Lung (tissue), 16 donors: Measurements from ENCODE around the gene SDHAF1. TPM values are rescaled to one million over a fixed set of nuclear protein-coding genes. Genes with fewer than 3 reads are reported as not detected.

Source experiments
- ATAC-seq: fragments of 200-7000 bp; cut with Tn5 transposase; one replicate; pipeline ENCODE4 v1.9.1; 2020; ENCODE audit warnings: moderate number of reproducible peaks; ENCODE audit not compliant: insufficient read depth, low FRiP score
- DNase-seq, 3 donors: peaks; one replicate each; pipeline ENCODE4 v3.0.0-alpha.2; 2013 to 2017
- H3K27ac ChIP-seq, 2 donors: one replicate each; pipeline ENCODE4 v1.5.1; 2013; ENCODE audit warnings: mild to moderate bottlenecking in 2 of 2, moderate library complexity in 2 of 2, control low read depth in 1 of 2, inconsistent platforms in 1 of 2, low read depth in 1 of 2, low read length in 1 of 2
- H3K27me3 ChIP-seq, 3 donors: one replicate each; pipeline ENCODE4 v1.5.1; 2013; ENCODE audit warnings: low read length in 2 of 3; ENCODE audit not compliant: control insufficient read depth in 3 of 3, insufficient read depth in 3 of 3
- H3K36me3 ChIP-seq, 4 donors: one replicate each; pipeline ENCODE4 v1.5.1; 2013; ENCODE audit warnings: low read length in 4 of 4, mild to moderate bottlenecking in 1 of 4, moderate library complexity in 1 of 4; ENCODE audit not compliant: control insufficient read depth in 4 of 4, insufficient read depth in 4 of 4
- H3K4me1 ChIP-seq, 5 donors: one replicate each; pipeline ENCODE4 v1.5.1; 2013; ENCODE audit warnings: low read length in 5 of 5, mild to moderate bottlenecking in 2 of 5, moderate library complexity in 1 of 5; ENCODE audit not compliant: control insufficient read depth in 5 of 5, insufficient read depth in 5 of 5
- H3K4me3 ChIP-seq: one replicate; pipeline ENCODE4 v1.5.1; 2013; ENCODE audit warnings: mild to moderate bottlenecking, control low read depth, moderate library complexity
- H3K9ac ChIP-seq, 2 donors: one replicate each; pipeline ENCODE4 v1.5.1; 2013; ENCODE audit warnings: low read length in 2 of 2, control low read depth in 1 of 2; ENCODE audit not compliant: insufficient read depth in 1 of 2
- H3K9me3 ChIP-seq, 4 donors: one replicate each; pipeline ENCODE4 v1.5.1; 2013; ENCODE audit warnings: low read length in 3 of 4, mild to moderate bottlenecking in 1 of 4, moderate library complexity in 1 of 4; ENCODE audit not compliant: control insufficient read depth in 4 of 4, insufficient read depth in 3 of 4
- WGBS, 2 donors: extraction: QIAGEN DNeasy Blood & Tissue Kit; methylation state at CpG; one replicate each; pipeline ENCODE4 v1.1.7; 2013; 5-methylcytosine and 5-hydroxymethylcytosine counted together
- long read RNA-seq, 5 donors: transcript quantifications; one replicate each; lab custom pipeline, GENCODE V29; 2026
- polyA plus RNA-seq, 2 donors: library from polyadenylated mRNA; stranded (reverse); fragments of 200-250 nt; gene quantifications; one replicate each; pipeline ENCODE4 v1.2.1, GENCODE V29; 2013
- total RNA-seq, 2 donors: library from RNA; depleted of rRNA in 1 of 2; stranded (reverse); fragments of >200 nt in 1 of 2; gene quantifications; one replicate each; pipeline ENCODE4 v1.2.1, GENCODE V29; 2014 to 2021
- TF ChIP-seq, protein P1 (sequence below): IDR thresholded peaks from 2 replicates; pipeline ENCODE4 v1.5.1; 2012; ENCODE audit warnings: mild to moderate bottlenecking; ENCODE audit errors: control extremely low read depth, extremely low read depth
- donor health status: control.
- donor health status: control.
- donor health status: Bipolar disorder and iron deficiency.
- donor health status: healthy.
- donor health status: DM: yes; HTN: yes; CAD: no.

Gene SDHAF1, protein sequence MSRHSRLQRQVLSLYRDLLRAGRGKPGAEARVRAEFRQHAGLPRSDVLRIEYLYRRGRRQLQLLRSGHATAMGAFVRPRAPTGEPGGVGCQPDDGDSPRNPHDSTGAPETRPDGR
- total RNA-seq (10 to 100 TPM; 11.4 to 19.7 TPM), polyA plus RNA-seq (10 to 100 TPM; 18.6 to 25.8 TPM)
- long read RNA-seq, donor 1, transcript SDHAF1-201 (1 exons, 1,117 nt), result major isoform, 29 of 29 reads
- long read RNA-seq, donor 1, partial matches to known transcripts, result 0 of 29 reads
- long read RNA-seq, donor 1, other reads (novel, unspliced or antisense), result 0 of 29 reads
- long read RNA-seq, donor 2, transcript SDHAF1-201 (1 exons, 1,117 nt), result major isoform, 12 of 12 reads
- long read RNA-seq, donor 2, partial matches to known transcripts, result 0 of 12 reads
- long read RNA-seq, donor 2, other reads (novel, unspliced or antisense), result 0 of 12 reads
- long read RNA-seq, donor 3, transcript SDHAF1-201 (1 exons, 1,117 nt), result major isoform, 13 of 13 reads
- long read RNA-seq, donor 3, partial matches to known transcripts, result 0 of 13 reads
- long read RNA-seq, donor 3, other reads (novel, unspliced or antisense), result 0 of 13 reads
- long read RNA-seq, donor 4, transcript SDHAF1-201 (1 exons, 1,117 nt), result major isoform, 15 of 15 reads
- long read RNA-seq, donor 4, partial matches to known transcripts, result 0 of 15 reads
- long read RNA-seq, donor 4, other reads (novel, unspliced or antisense), result 0 of 15 reads
- long read RNA-seq, donor 5, transcript SDHAF1-201 (1 exons, 1,117 nt), result major isoform, 26 of 26 reads
- long read RNA-seq, donor 5, partial matches to known transcripts, result 0 of 26 reads
- long read RNA-seq, donor 5, other reads (novel, unspliced or antisense), result 0 of 26 reads

DNA sequence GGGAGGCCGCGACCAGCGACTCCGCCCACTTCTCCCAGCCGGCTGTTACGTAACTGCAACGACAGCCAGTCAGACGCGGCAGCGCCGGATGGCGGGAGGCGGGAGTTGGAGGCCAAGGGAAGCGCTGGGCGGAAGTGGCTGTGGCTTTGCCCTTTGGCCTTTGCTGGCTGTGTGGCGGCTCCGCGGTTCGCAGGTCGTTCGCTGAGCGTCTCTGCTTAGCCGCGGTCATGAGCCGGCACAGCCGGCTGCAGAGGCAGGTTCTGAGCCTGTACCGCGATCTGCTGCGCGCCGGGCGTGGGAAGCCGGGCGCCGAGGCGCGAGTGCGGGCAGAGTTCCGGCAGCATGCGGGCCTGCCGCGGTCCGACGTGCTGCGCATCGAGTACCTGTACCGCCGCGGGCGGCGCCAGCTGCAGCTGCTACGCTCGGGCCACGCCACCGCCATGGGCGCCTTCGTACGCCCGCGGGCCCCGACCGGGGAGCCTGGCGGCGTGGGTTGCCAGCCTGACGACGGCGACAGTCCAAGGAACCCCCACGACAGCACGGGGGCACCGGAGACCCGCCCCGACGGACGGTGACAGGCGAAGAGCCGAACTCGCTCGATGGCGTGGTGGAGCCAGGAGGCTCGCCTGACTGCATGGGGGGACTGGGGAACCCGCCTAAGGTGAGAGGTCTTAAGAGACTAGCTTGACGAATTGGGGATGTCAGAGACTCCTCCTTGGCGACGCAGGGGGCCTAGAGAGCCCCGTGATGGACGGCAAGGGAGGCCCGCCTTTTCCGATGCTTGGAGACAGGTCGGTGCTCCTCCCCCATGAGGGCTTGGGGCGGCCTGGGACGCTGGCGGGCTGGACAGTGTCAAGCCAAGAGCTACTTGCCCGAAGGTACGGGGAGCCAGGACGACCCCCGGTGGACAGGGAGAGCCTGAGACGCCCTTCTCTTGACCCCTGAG, at the start of gene SDHAF1:
Gene SDHAF1 (plus strand): TSS at position 141 of the 946 bp plus-strand sequence. CDS start 87 bp downstream, at position 228.
- peak; percentile 97 for DNase-seq
- no peaks in the 10 kb centered on the region for H3K9me3 ChIP-seq
- TF ChIP-seq, protein P1, sequence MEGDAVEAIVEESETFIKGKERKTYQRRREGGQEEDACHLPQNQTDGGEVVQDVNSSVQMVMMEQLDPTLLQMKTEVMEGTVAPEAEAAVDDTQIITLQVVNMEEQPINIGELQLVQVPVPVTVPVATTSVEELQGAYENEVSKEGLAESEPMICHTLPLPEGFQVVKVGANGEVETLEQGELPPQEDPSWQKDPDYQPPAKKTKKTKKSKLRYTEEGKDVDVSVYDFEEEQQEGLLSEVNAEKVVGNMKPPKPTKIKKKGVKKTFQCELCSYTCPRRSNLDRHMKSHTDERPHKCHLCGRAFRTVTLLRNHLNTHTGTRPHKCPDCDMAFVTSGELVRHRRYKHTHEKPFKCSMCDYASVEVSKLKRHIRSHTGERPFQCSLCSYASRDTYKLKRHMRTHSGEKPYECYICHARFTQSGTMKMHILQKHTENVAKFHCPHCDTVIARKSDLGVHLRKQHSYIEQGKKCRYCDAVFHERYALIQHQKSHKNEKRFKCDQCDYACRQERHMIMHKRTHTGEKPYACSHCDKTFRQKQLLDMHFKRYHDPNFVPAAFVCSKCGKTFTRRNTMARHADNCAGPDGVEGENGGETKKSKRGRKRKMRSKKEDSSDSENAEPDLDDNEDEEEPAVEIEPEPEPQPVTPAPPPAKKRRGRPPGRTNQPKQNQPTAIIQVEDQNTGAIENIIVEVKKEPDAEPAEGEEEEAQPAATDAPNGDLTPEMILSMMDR, result no peak
- ATAC-seq, result peak; percentile 88
- peak within 1 kb of the TSS; percentile 78 for H3K4me3 ChIP-seq
- peak within 1 kb of the TSS; percentile 63 to 74 for H3K9ac ChIP-seq
- 0 to 1% methylated on average over 85 to 97 of the region's 97 CpGs for WGBS, 2 donors
- H3K27me3 ChIP-seq, result no peaks in the 10 kb centered on the region
- peak within 1 kb of the TSS; percentile 79 to 80 for H3K27ac ChIP-seq
- peaks cover 0 to 20% (median 8%) of the 10 kb centered on the region in 5 donors for H3K4me1 ChIP-seq
- H3K36me3 ChIP-seq, result peaks cover 0 to 11% (median 0%) of the 10 kb centered on the region in 4 donors

DNA sequence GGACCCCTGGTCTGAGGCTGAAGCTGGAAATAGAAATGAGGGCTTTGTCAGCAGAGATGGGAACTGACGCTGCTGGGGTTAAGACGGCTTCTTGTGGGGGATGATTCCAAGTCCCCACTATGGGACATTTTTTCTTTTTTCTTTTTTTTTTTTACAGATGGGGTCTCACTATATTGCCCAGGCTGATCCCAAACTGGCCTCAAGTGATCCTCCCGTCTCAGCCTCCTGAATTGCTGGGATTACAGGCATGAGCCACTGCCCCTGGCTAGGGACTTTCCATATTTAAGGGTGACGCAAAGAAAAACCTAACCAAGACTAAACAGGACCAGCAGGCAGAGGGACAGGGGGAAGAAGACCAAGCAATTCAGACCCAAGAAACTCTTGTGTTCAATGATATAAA, 48.8 kb upstream of the SDHAF1 start:
- TF ChIP-seq, protein P1, result no peak
- peaks cover 0 to 1% (median 0%) of the 10 kb centered on the region in 5 donors for H3K4me1 ChIP-seq
- no peak overlapping the region for H3K4me3 ChIP-seq
- peaks cover 0 to 15% (median 4%) of the 10 kb centered on the region in 4 donors for H3K36me3 ChIP-seq
- H3K27me3 ChIP-seq, result no peaks in the 10 kb centered on the region
- ATAC-seq (no peak), DNase-seq (no peak)
- H3K27ac ChIP-seq, result no peak overlapping the region
- H3K9ac ChIP-seq, result no peak overlapping the region
- WGBS, 2 donors, result 92 to 93% methylated on average over 4 of the region's 4 CpGs
- H3K9me3 ChIP-seq, result no peaks in the 10 kb centered on the region

DNA sequence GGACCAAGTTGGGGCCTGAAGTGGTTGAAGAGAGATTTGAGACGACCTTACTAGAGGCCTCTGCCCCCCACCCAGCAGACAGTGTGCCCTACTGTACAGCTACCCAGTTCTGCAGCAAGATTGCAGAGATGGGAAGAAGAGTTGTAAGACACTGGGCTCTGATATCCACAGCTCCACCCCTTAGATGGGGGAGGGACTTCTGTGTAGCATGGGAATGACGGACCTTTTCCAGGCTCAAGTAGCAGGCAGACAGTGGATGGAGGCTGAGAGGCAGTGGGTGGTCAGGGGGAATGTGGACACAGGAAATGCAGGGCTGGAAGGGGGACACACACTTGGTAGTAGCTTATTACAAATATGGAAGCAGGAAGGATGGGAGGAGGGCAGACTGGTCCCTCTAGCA, 45.9 kb upstream of the SDHAF1 start:
- WGBS, 2 donors, result 44 to 50% methylated on average over 2 of the region's 2 CpGs
- no peak for ATAC-seq

More for the DNA sequence above, 45.9 kb upstream of the SDHAF1 start:
- peak in 1 of 3 donors; percentile 2 for DNase-seq
- Histone ChIP-seq H3K36me3 (peaks cover 0 to 6% (median 1%) of the 10 kb centered on the region in 4 donors), H3K4me1 (no peaks in the 10 kb centered on the region), H3K27me3 (no peaks in the 10 kb centered on the region), H3K9me3 (no peaks in the 10 kb centered on the region), H3K9ac (no peak overlapping the region), H3K4me3 (no peak overlapping the region), H3K27ac (no peak overlapping the region)
- TF ChIP-seq, protein P1, result no peak
